Suprapubic skin (tissue), 4 donors: Measurements from ENCODE around the gene MACO1. TPM values are rescaled to one million over a fixed set of nuclear protein-coding genes. Genes with fewer than 3 reads are reported as not detected.

Experiments
- DNase-seq, 2 donors: peaks; one replicate each; pipeline ENCODE4 v3.0.0-alpha.2; 2019; ENCODE audit warnings: low spot score in 2 of 2
- H3K27ac ChIP-seq: fragments of 200-600 bp; sonication (generic); one replicate; pipeline ENCODE4 v1.5.1; 2019
- H3K27me3 ChIP-seq: fragments of 200-600 bp; sonication (generic); one replicate; pipeline ENCODE4 v1.5.1; 2019
- H3K36me3 ChIP-seq: fragments of 200-600 bp; sonication (generic); one replicate; pipeline ENCODE4 v1.5.1; 2019
- H3K4me1 ChIP-seq: fragments of 200-600 bp; sonication (generic); one replicate; pipeline ENCODE4 v1.5.1; 2019
- H3K4me3 ChIP-seq: fragments of 200-600 bp; sonication (generic); one replicate; pipeline ENCODE4 v1.5.1; 2019; ENCODE audit warnings: mild to moderate bottlenecking
- H3K9me3 ChIP-seq: fragments of 200-600 bp; sonication (generic); one replicate; pipeline ENCODE4 v1.5.1; 2019
- CTCF ChIP-seq, 2 donors: fragments of 200-600 bp in 1 of 2; fragments of 450-650 bp in 1 of 2; sonication (generic) in 1 of 2; IDR thresholded peaks; one replicate each; pipeline ENCODE4 v1.5.1; 2016 to 2019; ENCODE audit warnings: antibody characterized with exemption in 2 of 2, mild to moderate bottlenecking in 1 of 2, moderate library complexity in 1 of 2
- EP300 ChIP-seq: sonication (generic); formaldehyde crosslinking; IDR thresholded peaks from one replicate; pipeline ENCODE4 v1.6.1; 2017; ENCODE audit warnings: antibody characterized with exemption
- POLR2A ChIP-seq, 2 donors: fragments of 450-650 bp; IDR thresholded peaks; one replicate each; pipeline ENCODE4 v1.6.1; 2017; ENCODE audit warnings: antibody characterized with exemption in 2 of 2, mild to moderate bottlenecking in 2 of 2, moderate library complexity in 2 of 2
- POLR2AphosphoS5 ChIP-seq, 3 donors: sonication (generic); formaldehyde crosslinking; IDR thresholded peaks; one replicate each; pipeline ENCODE4 v1.6.1; 2017; ENCODE audit warnings: antibody characterized with exemption in 3 of 3
- WGBS: methylation state at CpG from one replicate; pipeline ENCODE4 v1.1.5; 2018; 5-methylcytosine and 5-hydroxymethylcytosine counted together
- total RNA-seq, 4 donors: library from RNA; depleted of rRNA; stranded (reverse); fragments of >200 nt; gene quantifications; one replicate each; pipeline ENCODE4 v1.1.0, GENCODE V29; 2016

Gene MACO1
- total RNA-seq, 4 donors from 2014 or later: 13.2 to 22.0 (median 16.0) TPM

DNA sequence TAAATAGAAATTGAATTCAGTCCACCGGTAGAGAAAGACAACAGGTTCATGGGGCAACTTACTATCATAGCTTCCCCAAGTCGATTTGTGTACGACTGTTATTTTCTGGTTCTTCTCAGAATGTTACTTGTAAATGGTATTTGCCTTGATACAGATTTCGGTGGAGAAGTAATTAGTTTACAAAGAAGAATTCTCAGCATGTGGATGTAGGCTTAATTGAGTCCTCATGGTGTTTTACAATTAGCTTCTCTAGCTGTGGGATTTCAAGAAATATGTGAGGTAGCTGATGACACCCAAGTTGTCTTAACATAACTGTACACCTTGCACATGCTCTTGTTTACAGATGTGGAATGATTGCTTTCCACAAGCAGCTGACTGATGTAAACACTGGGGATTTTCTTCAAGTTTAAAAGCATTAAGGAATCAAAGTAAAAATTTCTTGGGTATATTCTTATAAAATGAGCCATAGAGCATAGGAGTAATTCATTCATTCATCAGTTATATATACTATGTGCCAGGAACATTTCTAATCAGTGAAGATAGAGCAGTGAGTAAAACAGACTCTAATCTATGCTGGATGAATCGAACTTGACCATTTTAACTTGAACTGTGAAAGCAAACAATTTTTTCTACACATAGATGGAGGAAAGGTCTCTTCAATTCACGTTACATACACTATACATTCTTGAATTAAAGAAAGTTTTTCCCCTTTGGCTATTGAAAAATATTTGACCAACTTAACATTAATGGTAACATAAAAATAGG, 1.4 kb downstream of the MACO1 start:
- TF ChIP-seq POLR2AphosphoS5 (IDR thresholded peaks at IDR 0.05): no peak
- TF ChIP-seq CTCF (IDR thresholded peaks at IDR 0.05): no peak
- TF ChIP-seq POLR2A (IDR thresholded peaks at IDR 0.05): no peak
- TF ChIP-seq EP300: no peak
- WGBS: 17% methylated on average over 6 of the region's 6 CpGs
- peaks cover 52% of the 10 kb centered on the region for H3K4me1 ChIP-seq

GRCh38 chr1:25432749-25433388, 2.2 kb downstream of the MACO1 start:
- H3K4me3 ChIP-seq: no peak overlapping the region
- DNase-seq: no peak
- no peaks in the 10 kb centered on the region for H3K36me3 ChIP-seq
- WGBS: 67% methylated on average over 6 of the region's 6 CpGs
- no peaks in the 10 kb centered on the region for H3K9me3 ChIP-seq
- H3K4me1 ChIP-seq: peaks cover 52% of the 10 kb centered on the region
- no peaks in the 10 kb centered on the region for H3K27me3 ChIP-seq
- H3K27ac ChIP-seq: no peak overlapping the region
- TF ChIP-seq EP300 (no peak), POLR2AphosphoS5 (IDR thresholded peaks at IDR 0.05) (no peak)

More for the DNA sequence above, 1.4 kb downstream of the MACO1 start:
- H3K27me3 ChIP-seq: no peaks in the 10 kb centered on the region
- no peaks in the 10 kb centered on the region for H3K9me3 ChIP-seq
- no peak for DNase-seq
- no peaks in the 10 kb centered on the region for H3K36me3 ChIP-seq
- H3K27ac ChIP-seq: peak overlapping the region; percentile 89
- H3K4me3 ChIP-seq: peak overlapping the region; percentile 88

GRCh38 chr1:25433389-25434186, 2.9 kb downstream of the MACO1 start:
- Histone ChIP-seq H3K27ac (peak overlapping the region; percentile 7), H3K4me3 (no peak overlapping the region)

DNA sequence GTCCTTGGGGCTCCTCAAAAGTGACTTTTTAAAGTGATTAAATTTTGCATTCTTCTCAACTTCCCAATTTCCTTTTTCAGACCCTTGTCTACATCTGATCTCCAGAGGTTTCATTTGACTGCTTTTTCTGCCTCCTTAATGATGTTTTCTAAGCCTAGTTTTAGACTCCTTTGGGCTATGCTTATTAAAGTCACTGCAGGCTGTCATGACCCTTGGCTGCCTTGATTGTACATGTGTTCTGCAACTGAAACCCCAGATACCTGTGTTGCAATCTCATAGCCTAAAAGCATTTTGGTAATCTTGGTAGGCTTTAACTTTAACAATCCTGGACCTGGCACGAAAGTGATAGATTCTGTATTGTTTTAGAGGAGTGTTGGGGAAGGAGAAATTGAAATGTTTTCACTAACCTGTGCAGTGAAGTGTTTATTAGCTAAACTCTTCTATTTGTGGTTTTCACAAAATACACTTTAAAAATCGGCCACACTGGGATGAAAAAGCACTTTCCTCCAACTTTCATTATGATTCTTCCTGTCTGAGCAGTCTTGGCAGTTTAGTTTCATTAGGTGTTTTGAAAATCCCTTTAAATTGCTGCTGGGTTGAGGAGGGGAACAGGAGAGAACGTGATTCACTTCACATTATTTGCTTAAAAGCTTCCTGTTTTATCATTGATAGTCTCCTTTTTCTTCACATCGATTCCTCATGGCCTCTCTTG, 4.9 kb downstream of the MACO1 start:
- Histone ChIP-seq H3K4me3 (no peak overlapping the region), H3K27ac (no peak overlapping the region), H3K9me3 (no peaks in the 10 kb centered on the region), H3K27me3 (no peaks in the 10 kb centered on the region), H3K4me1 (peaks cover 46% of the 10 kb centered on the region), H3K36me3 (no peaks in the 10 kb centered on the region)
- TF ChIP-seq EP300 (no peak), POLR2AphosphoS5 (IDR thresholded peaks at IDR 0.05) (no peak), CTCF (IDR thresholded peaks at IDR 0.05) (no peak), POLR2A (IDR thresholded peaks at IDR 0.05) (no peak)
- DNase-seq: no peak
- 30% methylated on average over 4 of the region's 4 CpGs for WGBS

More at GRCh38 chr1:25433389-25434186, 2.9 kb downstream of the MACO1 start:
- WGBS: 41% methylated on average over 4 of the region's 4 CpGs
- Histone ChIP-seq H3K9me3 (no peaks in the 10 kb centered on the region), H3K27me3 (no peaks in the 10 kb centered on the region), H3K4me1 (peaks cover 52% of the 10 kb centered on the region), H3K36me3 (no peaks in the 10 kb centered on the region)
- DNase-seq: no peak
- TF ChIP-seq CTCF (IDR thresholded peaks at IDR 0.05) (no peak), POLR2A (IDR thresholded peaks at IDR 0.05) (no peak), EP300 (no peak), POLR2AphosphoS5 (IDR thresholded peaks at IDR 0.05) (no peak)

DNA sequence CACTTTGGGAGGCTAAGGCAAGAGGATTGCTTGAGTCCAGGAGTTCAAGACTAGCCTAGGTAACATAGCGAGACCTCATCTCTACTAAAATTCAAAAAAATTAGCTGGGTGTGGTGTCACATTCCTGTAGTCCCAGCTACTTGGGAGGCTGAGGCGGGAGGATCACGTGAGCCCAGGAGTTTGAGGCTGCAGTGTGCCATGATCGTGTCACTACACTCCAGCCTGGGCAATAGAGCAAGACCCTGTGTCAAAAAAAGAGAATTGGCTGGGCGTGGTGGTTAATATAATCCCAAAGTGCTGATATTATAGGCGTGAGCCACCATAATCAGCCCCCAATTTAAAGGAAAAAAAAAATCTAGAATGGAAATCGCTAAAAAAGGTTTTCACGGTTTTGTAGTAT, 7.0 kb downstream of the MACO1 start:
- TF ChIP-seq POLR2AphosphoS5 (IDR thresholded peaks at IDR 0.05): no peak
- TF ChIP-seq CTCF (IDR thresholded peaks at IDR 0.05): no peak
- TF ChIP-seq POLR2A (IDR thresholded peaks at IDR 0.05): no peak
- TF ChIP-seq EP300: no peak
- peaks cover 32% of the 10 kb centered on the region for H3K4me1 ChIP-seq

More for the DNA sequence above, 7.0 kb downstream of the MACO1 start:
- Histone ChIP-seq H3K4me3 (no peak overlapping the region), H3K27ac (no peak overlapping the region), H3K36me3 (no peaks in the 10 kb centered on the region), H3K9me3 (no peaks in the 10 kb centered on the region), H3K27me3 (no peaks in the 10 kb centered on the region)
- WGBS: 96% methylated on average over 8 of the region's 8 CpGs
- DNase-seq: no peak
